GM13977 (cell line): Measurements from ENCODE around the gene KLF8.
"Not testable (repeated sequence)": the region's sequence is repeated elsewhere in the genome, so short reads cannot be mapped to it uniquely, and the experiment has no call there.

ENCODE experiments used
- DNase-seq: peaks from one replicate; pipeline ENCODE4 v3.0.0; 2012; ENCODE audit warnings: low spot score
- in situ Hi-C: fragments of 300-500 bp; cut with MboI; formaldehyde crosslinking; loops from one replicate; pipeline ENCODE4 v1.12.0; 2022; ENCODE audit warnings: low sequenced_read_pairs, low pct_unique_long_range_greater_than_20kb, mixed read lengths, inconsistent platforms; ENCODE audit not compliant: unreplicated experiment
- TF ChIP-seq, protein P1 (sequence below): IDR thresholded peaks from 2 replicates; pipeline ENCODE4 v1.5.1; 2012; ENCODE audit warnings: mild to moderate bottlenecking, control low read depth; ENCODE audit not compliant: insufficient read depth; ENCODE audit errors: extremely low read depth, missing control alignments

Gene KLF8

DNA sequence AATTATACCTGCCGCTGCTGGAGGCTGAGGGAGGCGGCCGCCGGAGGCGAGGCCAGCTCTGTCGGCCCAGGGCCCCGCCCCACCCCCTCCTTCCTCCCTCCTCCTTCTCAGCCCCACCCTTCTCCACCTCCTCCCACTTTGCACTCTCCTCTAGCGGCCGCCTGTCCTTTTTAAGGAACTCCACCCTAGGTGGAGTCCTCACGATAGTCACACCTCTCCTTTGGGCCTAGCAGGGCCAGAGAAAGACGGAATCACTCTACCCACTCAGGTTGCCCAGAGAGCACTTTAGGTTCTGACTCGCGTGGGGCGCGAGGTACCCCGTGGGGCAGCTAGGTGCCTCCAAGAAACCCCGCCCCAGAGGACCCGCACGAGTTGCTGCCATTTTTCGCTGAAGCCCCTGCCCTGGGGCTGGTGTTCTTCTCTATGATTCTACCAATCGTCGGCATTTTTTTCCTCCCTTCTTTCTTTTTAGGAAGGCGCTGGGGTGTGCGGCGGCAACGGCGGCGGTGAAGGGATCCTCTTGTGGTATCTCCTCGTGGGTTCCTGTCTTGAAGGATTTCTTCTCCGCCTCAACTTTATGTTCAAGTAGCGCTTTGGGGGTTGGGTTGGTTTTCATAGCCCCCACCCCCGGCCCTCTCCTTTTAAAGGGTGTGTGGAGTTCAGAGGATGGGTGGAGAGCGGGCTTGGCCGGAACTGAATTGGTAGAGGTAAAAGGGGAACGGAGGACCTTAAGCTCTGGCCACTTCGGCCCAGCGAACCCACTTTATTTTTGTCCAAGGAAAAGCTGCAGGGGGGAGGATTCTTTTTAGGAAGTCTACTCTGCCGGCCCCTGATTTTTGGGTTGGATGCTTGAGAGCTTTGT is at the start of gene KLF8:
TSS of gene KLF8 (plus strand) at position 136 of the 862 bp plus-strand sequence. CDS start 979 bp downstream, outside the sequence.
- peak; percentile 48 for DNase-seq
- in situ Hi-C loops: loop anchor here (25.0 kb wide), 1 partner anchor 320 kb away; no protein-coding TSS in a partner anchor
- TF ChIP-seq, protein P1, sequence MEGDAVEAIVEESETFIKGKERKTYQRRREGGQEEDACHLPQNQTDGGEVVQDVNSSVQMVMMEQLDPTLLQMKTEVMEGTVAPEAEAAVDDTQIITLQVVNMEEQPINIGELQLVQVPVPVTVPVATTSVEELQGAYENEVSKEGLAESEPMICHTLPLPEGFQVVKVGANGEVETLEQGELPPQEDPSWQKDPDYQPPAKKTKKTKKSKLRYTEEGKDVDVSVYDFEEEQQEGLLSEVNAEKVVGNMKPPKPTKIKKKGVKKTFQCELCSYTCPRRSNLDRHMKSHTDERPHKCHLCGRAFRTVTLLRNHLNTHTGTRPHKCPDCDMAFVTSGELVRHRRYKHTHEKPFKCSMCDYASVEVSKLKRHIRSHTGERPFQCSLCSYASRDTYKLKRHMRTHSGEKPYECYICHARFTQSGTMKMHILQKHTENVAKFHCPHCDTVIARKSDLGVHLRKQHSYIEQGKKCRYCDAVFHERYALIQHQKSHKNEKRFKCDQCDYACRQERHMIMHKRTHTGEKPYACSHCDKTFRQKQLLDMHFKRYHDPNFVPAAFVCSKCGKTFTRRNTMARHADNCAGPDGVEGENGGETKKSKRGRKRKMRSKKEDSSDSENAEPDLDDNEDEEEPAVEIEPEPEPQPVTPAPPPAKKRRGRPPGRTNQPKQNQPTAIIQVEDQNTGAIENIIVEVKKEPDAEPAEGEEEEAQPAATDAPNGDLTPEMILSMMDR: no peak

DNA sequence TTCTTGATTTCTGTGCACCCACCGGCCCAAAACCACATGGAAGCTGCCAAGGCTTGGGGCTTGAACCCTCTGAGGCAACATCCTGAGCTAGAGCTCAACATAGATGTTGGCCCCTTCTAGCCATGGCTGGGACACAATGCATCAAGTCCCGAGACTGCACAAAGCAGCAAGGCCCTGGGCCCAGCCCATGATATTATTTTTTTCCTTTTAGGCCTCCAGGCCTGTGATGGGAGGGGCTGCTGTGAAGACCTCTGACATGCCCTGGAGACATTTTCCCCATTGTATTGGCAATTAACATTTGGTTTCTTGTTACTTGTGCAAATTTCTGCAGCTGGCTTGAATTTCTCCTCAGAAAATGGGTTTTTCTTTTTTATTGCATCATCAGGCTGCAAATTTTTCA is 25.2 kb upstream of the KLF8 start:
- in situ Hi-C loops, DNase-seq: not testable (repeated sequence)

DNA sequence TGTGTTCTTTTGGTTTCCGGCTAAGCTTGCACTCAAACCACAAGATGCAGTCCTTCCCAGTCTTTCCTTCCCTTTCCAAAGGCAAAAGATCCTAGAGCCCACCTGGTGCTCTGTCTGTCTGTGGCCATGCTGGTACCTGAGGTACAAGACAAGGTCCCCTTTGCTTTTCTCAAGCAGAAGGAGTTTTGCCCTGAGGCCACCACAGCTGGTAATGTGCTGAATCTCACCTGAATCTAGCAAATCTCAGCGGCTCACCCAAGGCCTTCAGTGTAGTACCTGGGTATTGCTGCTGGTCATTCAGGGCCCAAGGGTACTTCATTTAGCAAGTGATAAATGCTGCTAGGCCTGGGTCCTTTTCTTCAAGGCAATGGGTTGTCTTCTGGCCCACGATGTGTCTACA is 20.5 kb upstream of the KLF8 start:
- no peak for DNase-seq
- in situ Hi-C loops: no loop called here
- TF ChIP-seq, protein P1: no peak

DNA sequence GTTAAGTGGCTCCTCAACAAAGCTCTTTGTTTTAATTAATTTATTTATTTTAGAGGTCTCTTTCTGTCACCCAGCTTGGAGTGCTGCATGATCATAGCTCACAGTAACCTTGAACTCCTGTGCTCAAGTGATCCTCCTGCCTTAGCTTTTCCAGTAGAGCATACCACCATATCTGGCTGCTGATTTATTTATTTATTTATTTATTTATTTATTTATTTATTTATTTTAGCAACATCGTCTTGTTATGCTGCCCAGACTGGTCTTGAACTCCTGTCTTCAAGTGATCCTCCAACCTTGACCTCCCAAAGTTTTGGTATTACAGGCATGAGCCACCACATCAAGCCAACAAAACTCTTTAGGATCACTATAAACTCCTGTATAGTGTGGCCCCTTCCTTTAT is 15.8 kb upstream of the KLF8 start:
- no peak for DNase-seq
- TF ChIP-seq, protein P1: no peak
- in situ Hi-C loops: no loop called here

DNA sequence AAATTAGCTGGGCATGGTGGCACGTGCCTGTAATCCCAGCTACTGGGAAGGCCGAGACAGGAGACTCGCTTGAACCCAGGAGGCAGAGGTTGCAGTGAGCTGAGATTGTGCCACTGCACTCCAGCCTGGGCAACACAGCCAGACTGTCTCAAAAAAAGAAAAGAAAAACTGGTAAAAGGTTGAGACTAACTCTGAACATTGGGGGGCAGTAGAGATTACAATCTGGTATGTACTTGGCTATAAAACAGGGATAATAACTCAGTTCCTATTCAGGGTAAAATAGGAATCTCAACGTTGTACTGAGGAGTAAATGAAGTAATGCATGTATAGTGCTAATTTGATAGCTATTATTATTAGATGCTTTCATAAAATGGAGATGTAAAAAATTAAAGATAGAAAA is 12.5 kb upstream of the KLF8 start:
- in situ Hi-C loops: no loop called here
- no peak for DNase-seq
- TF ChIP-seq, protein P1: peak; percentile 35

DNA sequence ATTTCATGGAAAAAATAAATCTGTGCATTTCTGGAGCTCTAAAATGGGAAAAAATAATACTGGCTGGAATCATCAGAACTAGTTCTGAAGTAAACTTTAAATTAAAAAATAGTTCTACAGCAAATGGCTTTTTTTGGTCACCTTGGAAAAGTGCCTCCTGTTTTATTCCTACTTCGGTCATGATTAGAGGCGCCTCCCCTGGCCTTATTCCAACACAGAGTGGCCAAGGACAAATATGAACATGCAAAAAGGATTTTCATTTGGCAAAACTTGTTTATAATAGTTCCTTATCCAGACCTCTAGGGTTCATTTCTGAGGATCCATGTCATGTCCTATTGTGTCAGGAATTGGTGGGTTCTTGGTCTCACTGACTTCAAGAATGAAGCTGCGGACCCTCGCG is 11.1 kb upstream of the KLF8 start:
- no peak for DNase-seq
- in situ Hi-C loops: no loop called here
- TF ChIP-seq, protein P1: no peak

DNA sequence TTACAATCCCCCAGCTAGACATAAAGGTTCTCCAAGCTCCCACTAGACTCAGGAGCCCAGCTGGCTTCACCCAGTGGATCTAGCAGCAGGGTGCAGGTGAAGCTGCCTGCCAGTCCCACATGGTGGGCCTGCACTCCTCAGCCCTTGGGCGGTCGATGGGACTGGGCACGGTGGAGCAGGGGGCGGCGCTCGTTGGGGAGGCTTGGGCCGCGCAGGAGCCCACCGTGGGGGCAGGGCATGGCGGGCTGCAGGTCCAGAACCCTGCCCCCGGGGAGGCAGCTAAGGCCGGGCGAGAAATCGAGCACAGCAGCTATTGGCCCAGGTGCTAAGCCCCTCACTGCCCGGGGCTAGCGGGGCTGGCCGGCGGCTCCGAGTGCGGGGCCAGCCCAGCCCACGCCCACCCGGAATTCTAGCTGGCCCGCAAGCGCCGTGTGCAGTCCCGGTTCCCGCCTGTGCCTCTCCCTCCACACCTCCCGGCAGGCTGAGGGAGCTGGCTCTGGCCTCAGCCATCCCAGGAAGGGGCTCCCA is 9.6 kb upstream of the KLF8 start:
- DNase-seq: no peak
- in situ Hi-C loops: no loop called here
- TF ChIP-seq, protein P1: no peak
